ENCODE results near the gene ITIH1.
"Not testable (repeated sequence)": the region's sequence is repeated elsewhere in the genome, so short reads cannot be mapped to it uniquely, and the experiment has no call there.

The ITIH1 gene

GRCh38 chr3:52774901-52775864, 2.2 kb upstream of the ITIH1 start:
- no peak for DNase-seq

- DNase-seq = no peak
These were observed 1.5 kb upstream of the ITIH1 start for GRCh38 chr3:52775877-52776276.

GRCh38 chr3:52776486-52776885, 913 bp upstream of the ITIH1 start:
- DNase-seq = not testable (repeated sequence)

- no peak for DNase-seq
These were observed 783 bp downstream of the ITIH1 start for GRCh38 chr3:52777959-52778805.

GRCh38 chr3:52779011-52779836, 1.8 kb downstream of the ITIH1 start:
- DNase-seq = no peak

- DNase-seq = no peak
These were observed 2.6 kb downstream of the ITIH1 start for GRCh38 chr3:52779837-52780585.

GRCh38 chr3:52781741-52782140, 4.3 kb downstream of the ITIH1 start:
- DNase-seq = no peak

GRCh38 chr3:52782412-52783210, 5.2 kb downstream of the ITIH1 start:
- no peak for DNase-seq

- no peak for DNase-seq
These were observed 5.8 kb downstream of the ITIH1 start for GRCh38 chr3:52783211-52783555.

- no peak for DNase-seq
These were observed 6.7 kb downstream of the ITIH1 start for GRCh38 chr3:52784021-52784621.

GRCh38 chr3:52784931-52785590, 7.7 kb downstream of the ITIH1 start:
- no peak for DNase-seq

GRCh38 chr3:52786330-52787215, 9.2 kb downstream of the ITIH1 start:
- no peak for DNase-seq

GRCh38 chr3:52787246-52787645, 9.8 kb downstream of the ITIH1 start:
- no peak for DNase-seq

- DNase-seq = no peak
These were observed 10.6 kb downstream of the ITIH1 start for GRCh38 chr3:52787672-52788625.

GRCh38 chr3:52788890-52789745, 11.7 kb downstream of the ITIH1 start:
- DNase-seq = no peak

GRCh38 chr3:52789746-52790040, 12.3 kb downstream of the ITIH1 start:
- DNase-seq = no peak

- DNase-seq = no peak
These were observed 12.9 kb downstream of the ITIH1 start for GRCh38 chr3:52790337-52790736.
